Bronchial epithelial cell (primary cell): Measurements from ENCODE around the gene LMO1. TPM values are rescaled to one million over a fixed set of nuclear protein-coding genes. Genes with fewer than 3 reads are reported as not detected.

ENCODE experiments used
- DNase-seq: peaks from one replicate; pipeline ENCODE4 v3.0.0-alpha.2; 2010; ENCODE audit warnings: low read depth
- FAIRE-seq: peaks from 2 replicates; lab custom pipeline; 2011; peaks lifted over from hg19 to GRCh38; lab: Jason Lieb, UNC
- H3K27me3 ChIP-seq: 2 replicates; pipeline ENCODE4 v1.5.1; 2011; ENCODE audit warnings: low read length; ENCODE audit not compliant: control insufficient read depth, insufficient read depth
- H3K36me3 ChIP-seq: 2 replicates; pipeline ENCODE4 v1.5.1; 2011; ENCODE audit warnings: low read length; ENCODE audit not compliant: control insufficient read depth, insufficient read depth
- H3K4me3 ChIP-seq: 2 replicates; pipeline ENCODE4 v1.5.1; 2011; ENCODE audit warnings: mild to moderate bottlenecking, low read depth, low read length, control low read depth
- CTCF ChIP-seq: IDR thresholded peaks from 2 replicates; pipeline ENCODE4 v1.5.1; 2011; ENCODE audit warnings: mild to moderate bottlenecking, moderate library complexity, low read length, control low read depth, inconsistent platforms; ENCODE audit not compliant: insufficient read depth, severe bottlenecking
- total RNA-seq: library from RNA; depleted of rRNA; stranded (reverse); fragments of >200 nt; gene quantifications from 2 replicates; pipeline ENCODE4 v1.2.1, GENCODE V29; 2014

LMO1 gene
- total RNA-seq, 1 donor from 2014 or later, result not detected

- FAIRE-seq, result no peak
- H3K4me3 ChIP-seq, result no peak overlapping the region
- no peaks in the 10 kb centered on the region for H3K36me3 ChIP-seq
- DNase-seq, result no peak
- TF ChIP-seq CTCF, result no peak
- H3K27me3 ChIP-seq, result peaks cover 2% of the 10 kb centered on the region
Observed at GRCh38 chr11:8287703-8288102, 24.0 kb upstream of the LMO1 start.

- peaks cover 2% of the 10 kb centered on the region for H3K27me3 ChIP-seq
- no peak for FAIRE-seq
- no peak for DNase-seq
- TF ChIP-seq CTCF, result no peak
- no peak overlapping the region for H3K4me3 ChIP-seq
- H3K36me3 ChIP-seq, result no peaks in the 10 kb centered on the region
Observed at GRCh38 chr11:8287297-8287696, 23.6 kb upstream of the LMO1 start.

GRCh38 chr11:8286886-8287285 is 23.2 kb upstream of the LMO1 start:
- FAIRE-seq (no peak), DNase-seq (no peak)

GRCh38 chr11:8285796-8286195 is 22.1 kb upstream of the LMO1 start:
- no peak for TF ChIP-seq CTCF
- no peaks in the 10 kb centered on the region for H3K36me3 ChIP-seq
- no peak for FAIRE-seq
- H3K27me3 ChIP-seq, result peaks cover 2% of the 10 kb centered on the region
- no peak for DNase-seq
- H3K4me3 ChIP-seq, result no peak overlapping the region

More at GRCh38 chr11:8286886-8287285, 23.2 kb upstream of the LMO1 start:
- H3K4me3 ChIP-seq, result no peak overlapping the region
- TF ChIP-seq CTCF, result no peak
- H3K27me3 ChIP-seq, result peaks cover 2% of the 10 kb centered on the region
- H3K36me3 ChIP-seq, result no peaks in the 10 kb centered on the region

GRCh38 chr11:8285228-8285627 is 21.6 kb upstream of the LMO1 start:
- Histone ChIP-seq H3K4me3 (no peak overlapping the region), H3K36me3 (no peaks in the 10 kb centered on the region), H3K27me3 (peaks cover 2% of the 10 kb centered on the region)
- no peak for DNase-seq
- no peak for FAIRE-seq
- TF ChIP-seq CTCF, result no peak
